GM20000 (cell line): Measurements from ENCODE around the gene NUB1.

Source experiments
- DNase-seq: peaks from one replicate; pipeline ENCODE4 v3.0.0; 2012; ENCODE audit warnings: low spot score
- TF ChIP-seq, protein P1 (sequence below): IDR thresholded peaks from 2 replicates; pipeline ENCODE4 v1.5.1; 2012; ENCODE audit warnings: mild to moderate bottlenecking, control low read depth; ENCODE audit errors: extremely low read depth, missing control alignments

The NUB1 gene

DNA sequence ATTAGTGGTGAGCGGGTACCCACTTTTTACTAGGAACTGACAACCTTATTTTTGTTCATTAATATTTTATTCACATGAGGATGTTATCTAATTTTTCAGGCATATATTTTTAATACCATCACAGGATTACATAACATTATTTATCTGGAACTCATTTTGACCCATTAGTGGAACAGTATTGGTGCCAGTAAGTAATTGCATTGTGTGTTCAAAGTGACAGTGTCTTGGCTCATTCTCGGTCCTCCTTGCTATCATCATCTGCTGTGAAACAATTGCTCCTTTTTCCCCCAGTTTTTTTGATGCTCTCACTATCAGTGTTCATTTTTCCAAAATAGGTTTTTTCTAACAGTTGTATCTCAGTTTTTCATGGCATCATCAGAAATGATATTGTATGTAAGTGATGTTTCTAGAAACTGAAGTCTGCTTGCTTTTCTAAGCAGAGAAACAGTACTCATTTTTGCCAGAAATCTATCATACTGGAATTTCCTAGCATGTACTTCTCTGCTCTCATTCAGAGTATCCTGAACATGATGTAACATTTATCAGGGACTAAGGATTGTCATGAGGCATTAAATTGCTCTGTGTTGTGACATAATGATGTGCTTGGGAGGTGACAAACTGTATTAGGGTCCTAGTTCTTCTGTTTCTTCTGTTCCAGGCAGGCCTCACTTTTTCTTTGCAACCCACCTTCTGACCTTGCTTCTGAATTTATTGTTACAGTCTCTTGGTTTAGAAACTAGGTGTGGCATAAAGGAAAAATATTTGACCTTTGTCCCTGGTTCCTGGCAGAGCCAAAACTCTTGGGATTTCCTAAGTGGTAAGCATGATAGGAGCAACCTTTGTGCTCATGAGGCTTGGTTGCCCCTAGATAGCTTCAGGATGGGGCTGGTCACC lies 4.2 kb downstream of the NUB1 start:
- TF ChIP-seq, protein P1, sequence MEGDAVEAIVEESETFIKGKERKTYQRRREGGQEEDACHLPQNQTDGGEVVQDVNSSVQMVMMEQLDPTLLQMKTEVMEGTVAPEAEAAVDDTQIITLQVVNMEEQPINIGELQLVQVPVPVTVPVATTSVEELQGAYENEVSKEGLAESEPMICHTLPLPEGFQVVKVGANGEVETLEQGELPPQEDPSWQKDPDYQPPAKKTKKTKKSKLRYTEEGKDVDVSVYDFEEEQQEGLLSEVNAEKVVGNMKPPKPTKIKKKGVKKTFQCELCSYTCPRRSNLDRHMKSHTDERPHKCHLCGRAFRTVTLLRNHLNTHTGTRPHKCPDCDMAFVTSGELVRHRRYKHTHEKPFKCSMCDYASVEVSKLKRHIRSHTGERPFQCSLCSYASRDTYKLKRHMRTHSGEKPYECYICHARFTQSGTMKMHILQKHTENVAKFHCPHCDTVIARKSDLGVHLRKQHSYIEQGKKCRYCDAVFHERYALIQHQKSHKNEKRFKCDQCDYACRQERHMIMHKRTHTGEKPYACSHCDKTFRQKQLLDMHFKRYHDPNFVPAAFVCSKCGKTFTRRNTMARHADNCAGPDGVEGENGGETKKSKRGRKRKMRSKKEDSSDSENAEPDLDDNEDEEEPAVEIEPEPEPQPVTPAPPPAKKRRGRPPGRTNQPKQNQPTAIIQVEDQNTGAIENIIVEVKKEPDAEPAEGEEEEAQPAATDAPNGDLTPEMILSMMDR, result no peak
- no peak for DNase-seq

DNA sequence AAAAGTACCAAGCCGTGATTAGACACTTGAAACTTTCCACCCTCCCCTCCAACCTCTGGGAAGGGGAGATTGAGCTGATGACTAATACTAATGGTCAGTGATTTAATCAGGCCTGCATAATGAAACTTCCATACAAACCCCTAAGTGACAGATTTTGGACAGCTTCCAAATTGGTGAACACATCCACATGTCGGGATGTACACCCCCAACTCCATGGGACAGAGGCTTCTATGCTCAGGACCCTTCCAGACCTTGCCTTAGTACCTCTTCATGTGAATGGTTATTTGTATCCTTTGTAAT lies 4.8 kb downstream of the NUB1 start:
- TF ChIP-seq, protein P1, result no peak
- no peak for DNase-seq

DNA sequence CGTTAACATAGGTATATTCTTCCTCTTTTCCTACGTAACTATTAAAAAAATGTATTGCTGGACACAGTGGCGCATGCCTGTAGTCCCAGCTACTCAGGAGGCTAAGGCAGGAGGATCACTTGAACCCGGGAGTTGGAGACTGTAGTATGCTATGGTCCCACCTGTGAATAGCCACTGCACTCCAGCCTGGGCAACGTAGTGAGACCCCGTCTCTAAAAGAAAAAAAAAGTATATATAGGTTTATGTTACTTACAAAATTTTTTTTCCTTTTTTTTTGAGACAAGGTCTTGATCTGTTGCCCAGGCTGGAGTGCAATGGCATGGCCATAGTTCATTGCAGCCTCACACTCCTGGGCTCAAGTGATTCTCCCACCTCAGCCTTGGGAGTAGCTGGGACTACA lies 5.6 kb downstream of the NUB1 start:
- DNase-seq, result no peak
- TF ChIP-seq, protein P1, result no peak

- TF ChIP-seq, protein P1, result no peak
- no peak for DNase-seq
These were observed 7.4 kb downstream of the NUB1 start for GRCh38 chr7:151348970-151349369.

DNA sequence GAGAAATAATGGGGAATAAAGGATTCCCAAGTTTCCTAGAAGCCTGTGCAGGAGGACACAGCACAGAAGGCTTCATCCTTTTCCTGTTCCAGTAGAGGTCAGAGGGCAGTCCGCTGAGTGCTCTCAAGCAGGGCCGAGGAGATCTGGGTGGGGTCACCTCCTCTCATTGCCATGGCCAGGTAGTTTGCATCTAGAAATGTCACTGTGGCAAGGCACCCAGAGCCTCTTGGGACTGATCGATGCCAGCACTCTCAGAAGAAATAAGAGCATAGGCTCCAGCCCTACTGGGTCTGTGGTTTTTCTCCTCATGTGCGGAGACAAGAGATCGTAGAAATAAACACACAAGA lies 7.9 kb downstream of the NUB1 start:
- TF ChIP-seq, protein P1, result no peak

DNA sequence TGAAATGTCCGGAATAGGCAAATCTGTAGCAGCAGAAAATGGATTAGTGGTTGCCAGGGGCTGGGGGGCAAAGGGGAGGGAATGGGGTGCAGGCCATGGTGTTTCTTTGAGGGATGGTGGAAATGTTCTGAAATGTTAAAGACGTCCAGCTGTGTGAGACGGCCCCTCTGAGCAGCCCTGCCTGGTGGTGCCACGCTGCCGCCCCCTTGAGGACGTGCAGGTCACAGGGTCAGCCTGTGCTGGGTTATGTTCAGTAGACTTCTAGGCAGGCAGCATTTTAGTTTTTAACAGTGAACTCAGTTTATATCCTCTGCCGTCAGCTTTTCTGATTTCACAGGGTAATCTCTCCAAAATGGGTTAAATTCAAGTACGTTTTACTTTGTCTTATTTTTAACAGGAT lies 9.4 kb downstream of the NUB1 start:
- no peak for DNase-seq
- TF ChIP-seq, protein P1, result peak; percentile 55

More for the DNA sequence above, 7.9 kb downstream of the NUB1 start:
- no peak for DNase-seq

GRCh38 chr7:151351967-151352366 lies 10.4 kb downstream of the NUB1 start:
- DNase-seq, result peak; percentile 48
- TF ChIP-seq, protein P1, result no peak
